ENCODE measurements around the gene CACNA2D3. TPM values are rescaled to one million over a fixed set of nuclear protein-coding genes. Genes with fewer than 3 reads are reported as not detected.

The CACNA2D3 gene
- total and polyA plus RNA-seq, 12 donors, result 0.26 to 13.7 (median 2.8) TPM; not detected in 1

DNA sequence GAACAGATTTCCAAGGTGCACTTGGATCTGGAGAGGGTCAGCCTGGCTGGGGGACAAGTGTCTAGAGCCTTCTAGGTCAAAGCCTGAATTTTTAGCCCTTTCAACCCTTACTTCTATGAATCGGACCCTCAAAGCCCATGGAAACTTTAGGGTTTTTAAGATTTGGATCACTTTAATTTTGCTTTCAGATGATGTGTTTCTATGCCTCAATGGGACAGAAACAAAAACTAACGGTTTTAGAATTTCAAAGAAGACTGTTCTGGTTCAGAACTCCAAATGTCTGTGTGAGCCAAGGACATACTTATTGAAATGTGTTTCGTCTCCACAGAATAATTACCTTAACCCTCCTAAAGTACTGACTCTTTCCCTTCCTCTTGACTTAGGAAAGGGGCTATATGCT lies 538.8 kb downstream of the CACNA2D3 start:
- TF ChIP-seq, protein P1, sequence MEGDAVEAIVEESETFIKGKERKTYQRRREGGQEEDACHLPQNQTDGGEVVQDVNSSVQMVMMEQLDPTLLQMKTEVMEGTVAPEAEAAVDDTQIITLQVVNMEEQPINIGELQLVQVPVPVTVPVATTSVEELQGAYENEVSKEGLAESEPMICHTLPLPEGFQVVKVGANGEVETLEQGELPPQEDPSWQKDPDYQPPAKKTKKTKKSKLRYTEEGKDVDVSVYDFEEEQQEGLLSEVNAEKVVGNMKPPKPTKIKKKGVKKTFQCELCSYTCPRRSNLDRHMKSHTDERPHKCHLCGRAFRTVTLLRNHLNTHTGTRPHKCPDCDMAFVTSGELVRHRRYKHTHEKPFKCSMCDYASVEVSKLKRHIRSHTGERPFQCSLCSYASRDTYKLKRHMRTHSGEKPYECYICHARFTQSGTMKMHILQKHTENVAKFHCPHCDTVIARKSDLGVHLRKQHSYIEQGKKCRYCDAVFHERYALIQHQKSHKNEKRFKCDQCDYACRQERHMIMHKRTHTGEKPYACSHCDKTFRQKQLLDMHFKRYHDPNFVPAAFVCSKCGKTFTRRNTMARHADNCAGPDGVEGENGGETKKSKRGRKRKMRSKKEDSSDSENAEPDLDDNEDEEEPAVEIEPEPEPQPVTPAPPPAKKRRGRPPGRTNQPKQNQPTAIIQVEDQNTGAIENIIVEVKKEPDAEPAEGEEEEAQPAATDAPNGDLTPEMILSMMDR (IDR thresholded peaks at IDR 0.05), result no peak
- TF ChIP-seq POLR2A (IDR thresholded peaks at IDR 0.05), result no peak
- intact Hi-C loops (cut with DNase I), result no loop called here
- Histone ChIP-seq H3K36me3 (replicated peaks in 1 of 2) (no peaks in the 10 kb centered on the region), H3K4me1 (replicated peaks in 1 of 2) (no peaks in the 10 kb centered on the region), H3K27ac (no peak overlapping the region), H3K4me3 (no peak overlapping the region), H3K27me3 (no peaks in the 10 kb centered on the region), H3K9me3 (replicated peaks in 1 of 3) (no peaks in the 10 kb centered on the region)
- no peak for DNase-seq
- WGBS, 4 donors, result 57 to 71% (median 67%) methylated on average over 3 of the region's 3 CpGs

DNA sequence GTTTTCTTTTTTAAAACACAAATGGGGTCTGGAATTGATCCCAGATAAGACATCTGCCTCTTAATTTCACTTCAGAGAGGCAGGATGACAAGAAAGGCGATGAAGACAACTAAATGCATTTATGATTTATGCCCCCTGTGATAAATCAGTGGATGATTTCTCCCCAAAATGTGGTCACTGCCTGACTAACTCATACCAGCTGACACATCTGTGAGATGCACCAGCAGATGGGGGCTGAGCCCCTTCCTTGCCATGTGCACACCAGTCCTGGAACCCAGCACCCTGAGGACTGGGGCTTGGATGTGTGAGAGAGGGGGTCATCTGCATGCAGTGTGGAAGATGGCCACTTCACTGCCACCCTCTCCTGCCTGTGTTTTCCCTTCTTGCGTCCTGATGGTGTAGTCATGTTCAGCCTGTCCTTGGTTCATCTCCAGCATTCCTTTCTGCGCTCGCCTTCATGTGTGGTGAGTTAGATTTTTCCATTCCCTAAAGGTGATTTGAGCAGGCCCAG lies 541.2 kb downstream of the CACNA2D3 start:
- 84 to 91% (median 88%) methylated on average over 4 of the region's 4 CpGs for WGBS, 4 donors
- no peak overlapping the region for H3K27ac ChIP-seq
- DNase-seq, result no peak

DNA sequence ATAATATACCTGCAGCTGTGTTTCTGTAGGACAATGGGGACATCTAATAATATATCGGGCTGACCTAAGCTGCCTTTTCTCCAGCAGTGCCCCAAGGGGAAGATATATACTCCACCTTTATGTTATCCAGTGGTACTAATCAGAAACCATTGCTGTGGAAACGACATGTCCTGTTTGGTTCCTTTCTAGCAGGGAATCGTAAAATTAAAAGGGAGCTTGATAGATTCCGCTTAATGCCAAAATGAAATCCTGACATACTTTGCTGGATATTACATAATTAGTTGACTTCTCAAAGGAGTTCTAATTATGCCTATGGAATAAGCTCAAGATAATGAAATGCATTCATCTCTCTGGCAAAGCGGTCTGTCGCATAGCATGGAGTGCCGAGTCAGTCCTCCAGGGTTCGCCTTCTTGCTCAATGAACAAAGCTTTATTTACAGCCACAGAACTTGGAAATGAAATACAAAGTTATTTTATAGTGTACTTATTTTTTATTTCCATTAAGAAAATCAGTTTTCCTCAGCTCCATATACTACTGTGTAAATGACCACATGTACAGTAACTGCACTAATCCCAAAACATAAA lies 542.8 kb downstream of the CACNA2D3 start:
- Histone ChIP-seq H3K9me3 (replicated peaks in 1 of 3) (no peaks in the 10 kb centered on the region), H3K4me1 (replicated peaks in 1 of 2) (no peaks in the 10 kb centered on the region), H3K27me3 (no peaks in the 10 kb centered on the region), H3K27ac (no peak overlapping the region), H3K4me3 (no peak overlapping the region), H3K36me3 (replicated peaks in 1 of 2) (no peaks in the 10 kb centered on the region)
- intact Hi-C loops (cut with DNase I), result no loop called here
- 84 to 93% (median 89%) methylated on average over 8 of the region's 8 CpGs for WGBS, 4 donors
- TF ChIP-seq, protein P1 (IDR thresholded peaks at IDR 0.05), result no peak
- TF ChIP-seq POLR2A (IDR thresholded peaks at IDR 0.05), result no peak
- DNase-seq, result no peak

More for the DNA sequence above, 541.2 kb downstream of the CACNA2D3 start:
- H3K27me3 ChIP-seq, result no peaks in the 10 kb centered on the region
- H3K4me1 ChIP-seq (replicated peaks in 1 of 2), result no peaks in the 10 kb centered on the region
- no peak for TF ChIP-seq POLR2A (IDR thresholded peaks at IDR 0.05)
- TF ChIP-seq, protein P1 (IDR thresholded peaks at IDR 0.05), result no peak
- intact Hi-C loops (cut with DNase I), result no loop called here
- H3K9me3 ChIP-seq (replicated peaks in 1 of 3), result no peaks in the 10 kb centered on the region
- H3K4me3 ChIP-seq, result no peak overlapping the region
- no peaks in the 10 kb centered on the region for H3K36me3 ChIP-seq (replicated peaks in 1 of 2)

DNA sequence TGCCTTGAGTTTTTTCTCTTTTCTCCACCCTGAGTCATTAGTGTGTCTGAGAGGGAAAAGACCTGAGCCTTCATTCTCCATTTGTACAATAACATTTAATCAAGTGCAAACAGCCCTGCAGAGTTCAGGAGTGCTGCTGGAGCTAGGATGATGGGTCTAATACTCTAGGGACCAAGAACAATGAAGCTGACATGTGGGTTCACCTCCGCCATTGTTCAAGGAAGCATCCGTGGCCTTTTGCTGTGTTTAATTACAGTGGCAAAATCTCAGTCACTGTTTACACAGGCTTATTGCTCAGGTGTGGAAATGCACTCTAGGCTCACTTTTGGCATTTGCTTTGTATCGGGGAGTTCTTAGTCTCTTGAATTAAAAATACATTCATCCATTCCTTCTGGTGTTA lies 545.9 kb downstream of the CACNA2D3 start:
- WGBS, 4 donors, result 73 to 82% (median 81%) methylated on average over 3 of the region's 3 CpGs
- H3K9me3 ChIP-seq (replicated peaks in 1 of 3), result no peaks in the 10 kb centered on the region
- no peak overlapping the region for H3K4me3 ChIP-seq
- H3K36me3 ChIP-seq (replicated peaks in 1 of 2), result no peaks in the 10 kb centered on the region
- H3K27me3 ChIP-seq, result no peaks in the 10 kb centered on the region
- no peaks in the 10 kb centered on the region for H3K4me1 ChIP-seq (replicated peaks in 1 of 2)
- intact Hi-C loops (cut with DNase I), result no loop called here
- TF ChIP-seq POLR2A (IDR thresholded peaks at IDR 0.05), result no peak
- TF ChIP-seq, protein P1 (IDR thresholded peaks at IDR 0.05), result no peak
- DNase-seq, result no peak
- H3K27ac ChIP-seq, result no peak overlapping the region
